IgD-negative memory B cell (primary cell): ENCODE data around the gene RPP14. TPM values are rescaled to one million over a fixed set of nuclear protein-coding genes. Genes with fewer than 3 reads are reported as not detected.

Experiments used
- polyA plus RNA-seq: library from polyadenylated mRNA; unstranded; fragments of 300-500 nt; fragmentation: Illumina TruSeq; gene quantifications from one replicate; pipeline ENCODE4 v1.2.3, GENCODE V29; 2021

Gene RPP14
- polyA plus RNA-seq, 1 donor from 2014 or later = 9.9 TPM

Other genes starting within 250 kb of the RPP14 start
- gene DNASE1L3, start 95.3 kb upstream of the RPP14 start, polyA plus RNA-seq = 1.7 TPM
- 11.0 TPM for gene ABHD6, start 68.5 kb upstream of the RPP14 start, polyA plus RNA-seq
- gene HTD2, start 275 bp downstream of the RPP14 start, polyA plus RNA-seq = 21.1 TPM
- 92.3 TPM for gene PXK, start 26.6 kb downstream of the RPP14 start, polyA plus RNA-seq
- 85.8 TPM for gene PDHB, start 127.6 kb downstream of the RPP14 start, polyA plus RNA-seq
- gene KCTD6, start 185.9 kb downstream of the RPP14 start, polyA plus RNA-seq = 15.5 TPM
- not detected for gene ACOX2, start 230.9 kb downstream of the RPP14 start, polyA plus RNA-seq